HG03378 (cell line): ENCODE results near the gene COPE.
"Not testable (repeated sequence)": the region's sequence is repeated elsewhere in the genome, so short reads cannot be mapped to it uniquely, and the experiment has no call there.

Experiments used
- ATAC-seq: cut with Tn5 transposase; IDR thresholded peaks from one replicate; pipeline ENCODE4 v1.9.1; 2021; ENCODE audit warnings: mild to moderate bottlenecking, moderate library complexity; ENCODE audit not compliant: unreplicated experiment

Gene COPE

DNA sequence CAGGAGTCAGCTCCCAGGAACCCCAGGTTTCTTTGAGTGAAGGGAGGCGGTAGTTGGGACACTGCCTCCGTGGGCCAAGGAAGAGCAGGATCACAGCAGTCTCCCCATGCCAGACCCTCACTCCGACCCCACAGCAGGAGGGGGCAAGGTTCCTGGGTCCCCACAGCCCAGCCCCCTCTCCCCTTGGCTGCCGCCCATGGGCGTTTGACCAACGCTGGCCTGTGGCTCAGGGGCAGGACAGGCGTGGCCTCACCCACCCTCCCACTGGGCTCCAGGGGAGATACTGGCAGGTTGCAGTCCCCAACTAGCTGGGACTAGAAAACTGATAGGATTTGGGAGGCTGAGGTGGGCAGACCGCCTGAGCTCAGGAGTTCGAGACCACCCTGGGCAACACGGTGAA lies 9.2 kb downstream of the COPE start:
- no peak for ATAC-seq

DNA sequence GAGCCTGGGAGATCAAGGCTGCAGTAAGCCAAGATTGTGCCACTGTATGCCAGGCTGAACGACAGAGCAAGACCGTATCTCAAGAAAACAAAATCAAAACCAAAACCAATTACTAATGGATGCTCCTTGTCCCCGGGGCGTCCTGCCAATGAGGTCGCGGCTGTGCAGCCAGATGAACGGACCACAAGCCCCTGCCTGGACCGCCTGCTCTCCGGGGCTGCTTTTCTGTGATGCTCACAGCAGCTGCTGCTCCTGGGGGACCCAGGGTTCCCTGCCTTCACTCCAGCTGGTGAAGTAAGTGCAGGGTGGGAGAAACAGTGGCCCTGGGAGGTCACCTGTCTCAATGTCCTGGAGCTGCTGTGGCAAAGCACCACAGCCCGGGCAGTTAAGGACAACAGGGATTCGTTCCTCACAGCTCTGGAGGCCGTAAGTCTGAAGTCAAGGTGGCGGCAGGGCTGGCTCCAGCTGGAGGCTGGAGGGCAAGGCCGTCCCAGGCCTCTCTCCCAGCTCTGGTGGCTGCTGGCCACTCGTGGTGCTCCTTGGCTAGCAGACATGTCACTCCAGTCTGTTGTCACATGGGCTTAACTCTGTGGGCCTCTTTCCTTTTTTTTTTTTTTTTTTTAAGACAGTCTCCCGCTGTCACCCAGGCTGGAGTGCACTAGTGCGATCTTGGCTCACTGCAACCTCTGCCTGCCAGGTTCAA lies 10.1 kb downstream of the COPE start:
- ATAC-seq = no peak

DNA sequence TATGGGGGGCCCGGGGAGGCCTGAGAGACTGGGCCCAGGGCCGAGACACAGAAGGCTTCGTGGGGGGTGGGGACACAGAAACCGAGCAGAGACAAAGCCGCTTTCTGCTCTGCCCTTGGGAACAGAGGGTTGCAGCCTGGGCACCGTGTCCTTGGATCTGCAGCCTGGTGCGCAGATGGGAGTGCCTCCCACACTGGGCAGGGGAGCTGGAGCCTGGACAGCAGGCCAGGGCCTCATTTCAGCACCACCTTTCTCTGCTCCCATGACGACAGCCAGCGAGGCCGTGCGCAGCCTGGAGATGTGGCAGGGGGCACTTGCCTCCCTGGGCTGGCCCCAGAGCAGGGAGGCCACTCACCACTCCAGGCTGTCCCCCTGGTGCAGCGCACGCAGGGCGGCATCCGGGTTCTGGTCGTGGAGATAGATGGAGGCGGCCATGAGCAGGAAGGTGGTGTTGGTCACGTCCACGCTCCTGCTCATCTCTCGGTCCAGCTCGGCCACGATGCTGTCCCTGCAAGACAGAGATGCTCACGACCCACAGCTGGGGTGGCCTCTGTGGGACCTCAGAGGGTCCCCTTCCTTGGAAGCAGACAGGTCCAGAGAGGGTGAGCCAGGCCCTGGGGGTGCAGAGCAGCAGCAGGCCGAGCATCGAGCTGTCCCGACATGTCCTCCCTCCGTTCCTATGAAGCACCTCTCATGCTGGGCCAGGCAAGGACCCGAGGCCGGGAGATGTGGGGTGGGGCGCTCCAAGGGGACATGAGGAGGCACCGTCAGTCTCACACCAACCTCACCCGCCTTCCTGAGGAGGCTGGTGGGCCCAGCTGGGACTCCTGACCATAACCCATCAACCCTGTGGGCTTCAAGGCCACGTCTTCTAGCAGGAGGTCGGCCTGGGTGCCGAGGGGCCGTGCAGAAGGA lies 12.3 kb downstream of the COPE start:
- ATAC-seq = no peak

DNA sequence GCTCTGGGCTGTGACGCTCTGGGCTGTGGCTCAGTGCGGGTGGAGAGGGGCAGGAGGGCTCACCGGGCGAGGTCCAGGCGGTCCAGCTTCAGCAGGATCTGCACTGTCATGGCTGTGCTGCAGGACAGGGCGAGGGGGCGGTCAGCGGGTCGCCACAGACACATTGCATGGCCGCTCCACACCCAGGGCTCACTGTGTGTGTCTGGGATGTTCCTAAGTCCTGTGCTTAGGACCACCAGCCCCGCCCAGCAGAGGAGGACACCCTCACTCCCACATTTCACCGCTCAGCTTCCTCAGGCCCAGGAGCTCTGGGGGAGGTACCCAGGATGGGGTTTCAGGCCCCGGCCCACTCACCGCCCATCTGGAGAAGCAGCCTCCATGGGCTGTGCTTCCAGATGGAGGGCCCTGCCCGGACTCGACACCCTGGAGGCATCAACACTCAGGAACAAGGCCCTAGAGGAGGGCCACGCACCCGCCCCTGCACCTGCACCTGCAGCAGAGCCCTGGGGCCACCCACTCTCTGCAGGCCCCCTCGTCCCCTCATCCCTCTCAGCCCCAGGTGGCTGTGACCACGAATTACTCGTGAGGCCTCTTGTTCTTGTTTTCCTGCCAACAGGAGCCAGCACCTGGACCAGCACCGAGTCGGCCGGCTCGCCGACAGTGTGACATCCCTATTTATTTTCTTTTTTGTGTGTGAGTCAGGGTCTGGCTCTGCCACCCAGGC lies 13.5 kb downstream of the COPE start:
- no peak for ATAC-seq

DNA sequence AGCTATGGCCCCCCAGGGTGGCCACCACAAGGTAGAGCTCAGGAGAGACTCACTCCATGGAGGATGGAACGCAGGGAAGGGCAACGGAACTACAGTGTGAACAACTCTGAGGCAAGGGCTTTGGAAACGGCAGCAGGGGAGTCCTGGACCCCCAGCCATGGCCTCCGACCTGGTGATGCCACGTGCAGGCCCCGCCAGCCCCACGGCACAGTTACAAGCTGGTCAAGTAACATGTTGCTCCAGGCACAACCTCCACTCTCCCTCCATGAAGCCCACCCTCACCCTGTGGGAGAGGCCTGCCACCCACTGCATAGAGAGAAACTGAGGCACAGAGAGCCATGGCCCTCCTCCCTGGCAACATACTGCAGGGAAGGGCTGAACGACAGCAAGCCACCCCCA lies 14.1 kb downstream of the COPE start:
- ATAC-seq = no peak

DNA sequence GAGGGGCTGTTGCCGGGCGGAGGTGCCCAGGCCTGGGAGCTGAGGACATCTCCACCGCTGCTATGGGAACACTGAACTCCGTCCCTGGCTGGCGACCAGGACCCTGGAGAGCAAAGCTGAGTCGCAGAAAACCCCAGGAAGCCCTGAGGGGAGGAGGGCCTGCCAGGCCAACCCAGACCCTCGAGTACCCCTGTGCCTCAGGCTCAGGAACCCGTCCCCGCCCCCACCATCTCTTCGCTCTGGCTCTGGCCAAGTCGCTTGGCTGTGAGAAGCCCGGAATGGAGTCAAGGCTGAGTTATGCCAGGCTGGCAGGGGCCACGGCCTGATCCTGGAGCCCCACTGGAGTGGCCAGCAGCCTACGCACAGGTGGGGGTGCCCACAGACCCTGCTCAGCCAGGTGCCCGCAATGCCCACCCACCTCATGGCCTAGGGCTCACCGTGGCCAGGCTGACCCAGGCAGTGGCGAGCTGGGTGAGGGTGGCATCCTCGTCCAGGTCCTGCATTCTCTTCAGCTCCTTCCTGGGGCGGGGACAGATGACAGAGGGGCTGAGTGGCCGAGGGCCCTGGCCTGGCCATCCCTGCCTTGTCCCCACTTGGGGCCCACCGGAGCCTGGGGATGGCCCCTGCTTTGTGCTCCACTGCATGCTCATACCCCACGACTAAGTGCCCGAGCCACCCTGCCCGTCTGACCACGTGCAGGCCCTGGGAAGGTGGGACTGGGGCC lies 14.7 kb downstream of the COPE start:
- ATAC-seq = no peak

DNA sequence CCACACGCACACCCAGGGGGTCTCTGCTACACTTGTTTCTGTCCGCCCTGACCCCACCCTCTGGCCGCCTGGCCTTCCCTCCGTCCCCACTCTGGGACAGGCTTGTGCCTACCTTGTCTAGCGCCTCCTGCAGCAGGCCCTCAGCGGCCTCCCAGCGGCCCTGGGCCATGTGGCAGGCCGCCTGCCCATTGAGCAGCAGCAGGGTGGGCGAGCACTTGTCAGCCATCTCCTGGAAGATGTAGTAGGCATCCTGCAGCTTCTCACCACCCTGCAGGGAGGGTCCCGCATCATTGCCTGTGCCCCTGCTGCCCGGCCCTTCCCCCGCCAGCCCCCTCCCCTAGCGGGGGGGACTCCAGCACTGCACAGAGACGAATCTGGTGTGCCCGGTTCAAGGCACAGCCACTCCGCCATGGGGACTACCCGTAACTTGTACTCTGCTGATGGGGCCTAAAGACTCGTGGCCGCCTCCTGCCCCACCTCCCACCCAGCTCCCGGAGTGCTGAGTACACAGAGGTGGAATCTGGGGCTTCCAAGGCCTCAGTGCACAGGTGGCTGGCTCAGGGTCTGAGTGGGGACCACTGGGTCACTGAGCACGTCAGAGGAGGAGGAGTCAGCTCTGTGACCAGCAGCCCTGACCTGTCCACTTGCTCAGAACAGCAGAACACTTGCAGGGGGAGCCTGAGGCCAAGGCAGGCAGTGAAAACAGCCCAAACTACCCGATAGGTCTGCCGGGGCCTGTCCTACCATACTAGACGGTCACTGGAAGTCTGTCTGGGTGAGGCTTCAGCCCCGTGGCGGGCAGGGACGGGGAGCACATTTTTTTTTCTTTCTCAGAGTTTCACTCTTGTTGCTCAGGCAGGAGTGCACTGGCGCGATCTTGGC lies 15.8 kb downstream of the COPE start:
- no peak for ATAC-seq

DNA sequence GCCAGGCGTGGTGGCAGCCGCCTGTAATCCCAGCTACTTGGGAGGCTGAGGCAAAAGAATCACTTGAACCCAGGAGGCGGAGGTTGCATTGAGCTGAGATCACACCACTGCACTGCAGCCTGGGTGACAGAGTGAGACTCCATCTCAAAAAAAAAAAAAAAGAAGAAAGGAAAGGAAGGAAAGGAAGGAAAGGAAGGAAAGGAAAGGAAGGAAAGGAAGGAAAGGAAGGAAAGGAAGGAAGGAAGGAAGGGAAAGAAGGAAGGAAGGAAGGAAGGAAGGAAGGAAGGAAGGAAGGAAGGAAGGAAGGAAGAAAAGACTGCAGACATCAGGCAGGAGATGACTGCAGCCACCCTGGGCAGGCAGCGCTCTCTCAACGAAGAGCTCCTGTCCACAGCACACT lies 16.7 kb downstream of the COPE start:
- not testable (repeated sequence) for ATAC-seq

DNA sequence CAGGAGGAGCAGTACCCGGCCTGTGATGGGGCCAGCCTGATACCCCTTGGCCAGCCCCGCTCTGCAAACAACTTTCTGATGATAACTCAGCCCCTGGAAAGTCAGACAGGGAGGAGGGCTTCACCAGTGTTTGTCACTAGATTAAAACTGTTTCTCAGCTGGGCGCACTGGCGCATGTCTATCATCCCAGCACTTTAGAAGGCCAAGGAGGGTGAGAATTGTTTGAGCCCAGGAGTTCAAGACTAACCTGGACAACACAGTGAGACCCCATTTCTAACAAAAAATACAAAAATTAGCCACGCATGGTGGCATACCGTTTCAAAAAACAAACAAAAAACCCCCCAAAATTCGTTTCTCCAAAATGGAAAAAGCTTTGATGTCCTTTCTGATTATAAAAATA lies 17.7 kb downstream of the COPE start:
- no peak for ATAC-seq

DNA sequence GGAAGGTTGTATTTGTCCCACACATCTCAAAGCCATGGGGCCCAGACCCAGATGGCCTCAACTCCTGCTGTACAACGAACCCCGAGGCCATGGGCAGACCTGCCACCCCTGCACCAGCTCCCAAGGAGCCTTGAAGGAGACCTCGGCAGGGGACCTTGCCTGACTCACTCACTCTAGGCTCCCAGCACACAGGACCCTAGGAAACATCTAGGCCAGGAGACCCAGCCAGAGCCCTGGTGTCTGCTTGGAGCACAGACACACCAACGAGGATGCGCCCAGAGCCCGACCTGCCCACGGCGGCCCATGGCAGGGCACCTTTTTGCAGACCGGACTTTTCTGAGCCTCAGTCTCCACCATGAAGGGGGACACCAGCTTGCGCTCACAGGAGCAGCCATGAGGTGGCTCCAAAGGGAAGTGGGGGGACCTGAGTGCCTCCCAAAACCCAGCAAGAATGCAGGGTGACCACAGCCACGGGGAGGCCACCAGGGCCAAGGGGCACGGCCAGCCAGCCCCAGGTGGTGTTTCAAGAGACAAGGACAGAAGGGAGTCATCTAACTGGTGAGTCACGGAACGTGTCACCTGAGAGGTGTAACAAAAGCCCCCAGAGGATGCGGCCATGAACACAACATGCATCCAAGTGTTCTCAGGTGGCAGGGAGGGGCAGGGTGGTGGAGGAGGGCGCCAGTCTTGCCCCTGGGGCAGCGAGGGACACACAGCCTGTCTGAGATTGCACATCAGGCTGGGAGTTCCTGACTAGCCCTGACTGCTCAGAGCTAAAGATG lies 18.3 kb downstream of the COPE start:
- no peak for ATAC-seq

DNA sequence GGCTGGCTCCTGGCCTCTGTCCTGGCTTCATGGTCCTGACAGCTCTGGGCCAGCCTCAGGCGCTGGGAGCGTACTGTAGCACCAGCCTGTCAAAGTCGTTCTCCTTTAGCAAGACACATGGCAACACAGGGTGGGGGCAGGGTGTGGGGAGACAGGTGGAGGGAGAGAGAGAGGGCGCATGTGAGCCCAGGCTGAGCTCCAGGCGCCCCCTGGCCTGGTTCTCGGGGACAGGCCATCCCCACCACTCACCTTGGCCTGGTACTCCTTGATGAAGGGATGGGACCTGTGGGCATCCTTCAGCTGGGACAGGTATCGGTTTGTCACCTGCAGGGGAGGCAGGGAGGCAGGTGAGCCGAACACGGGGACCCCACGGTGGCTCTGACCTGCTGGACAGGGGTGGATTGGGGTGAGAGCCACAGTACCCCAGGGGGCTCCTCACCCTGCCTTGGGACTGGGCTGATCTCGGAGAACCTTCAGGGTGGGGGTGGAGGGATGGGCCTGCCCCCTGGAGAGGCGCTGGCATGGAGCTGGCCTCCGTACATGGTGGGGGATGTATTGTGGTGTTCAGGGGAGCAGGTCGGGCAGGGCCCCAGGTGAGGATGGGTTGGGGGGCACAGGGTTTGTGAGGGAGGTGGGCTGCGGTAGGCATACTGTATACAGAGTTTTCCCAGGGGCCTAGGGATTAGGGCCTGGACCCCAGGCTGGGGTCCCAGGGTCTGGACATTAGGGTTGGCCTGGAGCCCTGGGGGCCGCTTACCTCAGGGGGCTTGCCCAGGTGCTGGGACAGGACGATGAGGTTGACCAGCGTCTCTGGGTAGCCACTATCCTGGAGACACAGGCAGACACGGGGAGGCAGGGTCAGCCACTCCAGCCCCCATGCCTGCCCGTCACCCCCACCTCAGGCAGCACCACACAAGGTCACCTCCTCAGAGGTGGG lies 19.3 kb downstream of the COPE start:
- no peak for ATAC-seq

DNA sequence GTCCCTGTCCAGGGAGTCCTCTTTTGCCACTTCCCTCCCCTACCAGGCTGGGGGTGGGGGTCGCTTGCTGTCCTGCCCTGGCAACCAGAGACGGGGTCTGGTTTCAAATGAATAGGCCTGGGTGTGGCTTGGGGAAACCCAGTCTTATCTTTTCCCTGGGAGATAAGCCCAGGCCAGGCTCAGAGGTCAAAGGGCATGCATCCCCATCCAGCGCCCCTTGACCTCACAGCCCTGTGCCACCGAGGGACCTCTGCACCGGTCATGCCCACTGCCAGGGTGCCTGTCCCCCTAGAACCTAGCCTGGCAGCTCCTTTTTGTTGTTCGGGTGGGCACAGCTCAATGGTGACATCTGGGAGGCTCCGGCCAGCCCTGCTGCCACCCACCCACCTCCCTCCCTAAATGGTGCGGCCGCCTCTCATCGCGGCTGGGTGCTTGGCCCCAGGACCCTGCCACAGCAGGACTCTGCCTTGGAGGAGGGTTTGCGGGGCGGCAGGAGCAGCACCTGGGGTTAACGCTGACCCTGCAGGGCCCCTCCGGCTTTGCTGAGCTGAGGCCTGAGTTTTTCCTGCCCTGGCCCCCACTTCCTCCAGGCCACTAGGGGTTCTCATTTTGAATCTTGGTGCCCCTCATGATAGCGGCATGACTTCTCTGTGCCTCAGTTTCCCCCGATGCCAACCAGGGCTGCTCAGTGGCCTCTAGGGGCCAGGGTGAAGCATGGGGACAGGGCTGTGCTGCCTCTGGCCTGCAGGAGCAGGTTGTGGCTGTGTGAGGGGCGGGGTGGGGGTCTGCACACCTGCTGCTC lies 20.4 kb downstream of the COPE start:
- ATAC-seq = no peak

DNA sequence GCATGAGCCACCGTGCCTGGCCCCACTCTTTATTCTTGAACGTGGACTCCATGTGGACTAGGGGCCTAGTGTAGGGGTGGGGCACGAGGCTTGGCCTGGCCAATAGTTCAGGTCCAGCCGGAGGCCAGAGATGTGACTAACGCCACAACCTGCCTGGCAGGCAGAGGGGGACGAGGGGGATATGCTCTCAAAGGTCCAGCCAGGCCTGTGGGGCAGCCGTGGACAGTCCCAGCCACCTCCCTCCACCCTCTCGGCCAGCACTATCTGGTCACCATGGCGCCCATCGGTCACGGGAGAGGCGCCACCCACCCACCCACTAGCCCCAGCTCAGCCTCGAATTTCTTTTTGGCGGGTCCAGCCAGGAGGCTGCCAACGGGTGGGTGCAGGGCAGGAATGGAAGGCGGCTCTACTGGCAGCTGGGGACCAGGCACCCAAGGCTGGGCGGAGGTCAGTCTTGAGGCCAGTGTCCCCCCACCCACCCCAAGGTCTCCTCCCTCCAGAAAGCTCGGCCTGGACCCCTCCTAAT lies 21.0 kb downstream of the COPE start:
- ATAC-seq = no peak

DNA sequence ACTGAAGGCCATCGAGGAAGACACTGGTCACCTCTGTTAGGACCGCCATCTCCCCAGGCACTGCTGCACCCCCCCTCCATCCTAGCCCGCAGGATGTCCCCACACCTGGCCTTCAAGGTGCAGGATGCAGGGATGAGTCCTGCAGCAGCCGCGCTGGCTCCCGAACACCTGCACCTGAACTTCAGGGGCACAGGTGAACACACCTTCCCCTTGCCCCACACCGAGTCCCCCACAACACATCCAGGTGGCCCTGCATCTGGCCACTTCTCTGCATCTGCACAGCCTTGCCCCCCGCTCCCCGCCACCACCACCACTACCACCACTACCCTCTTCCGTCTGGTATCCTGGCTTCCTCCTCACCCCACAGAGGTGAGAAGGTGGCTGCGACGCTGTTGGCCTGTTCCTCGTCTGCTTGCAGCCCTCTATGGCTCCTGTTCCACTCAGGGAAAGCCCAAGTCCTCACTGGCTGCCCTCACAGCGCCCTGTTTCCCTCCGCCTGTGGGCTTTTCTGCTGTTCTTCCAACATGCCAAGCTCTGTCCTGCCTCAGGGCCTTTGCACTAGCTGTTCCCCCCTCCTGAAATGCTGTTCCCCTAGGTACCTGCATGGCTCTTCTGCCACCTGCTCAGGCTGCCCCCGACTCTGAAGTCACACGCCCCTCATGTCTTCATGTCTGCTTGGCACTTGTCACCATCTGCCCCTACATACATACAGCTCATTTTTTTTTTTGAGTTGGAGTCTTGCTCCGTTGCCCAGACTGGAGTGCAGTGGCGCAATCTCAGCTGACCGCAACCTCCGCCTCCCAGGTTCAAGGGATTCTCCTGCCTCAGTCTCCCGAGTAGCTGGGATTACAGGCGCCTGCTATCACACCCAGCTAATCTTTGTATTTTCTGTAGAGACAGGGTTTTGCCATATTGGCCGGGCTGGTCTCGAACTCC lies 21.8 kb downstream of the COPE start:
- ATAC-seq = no peak

DNA sequence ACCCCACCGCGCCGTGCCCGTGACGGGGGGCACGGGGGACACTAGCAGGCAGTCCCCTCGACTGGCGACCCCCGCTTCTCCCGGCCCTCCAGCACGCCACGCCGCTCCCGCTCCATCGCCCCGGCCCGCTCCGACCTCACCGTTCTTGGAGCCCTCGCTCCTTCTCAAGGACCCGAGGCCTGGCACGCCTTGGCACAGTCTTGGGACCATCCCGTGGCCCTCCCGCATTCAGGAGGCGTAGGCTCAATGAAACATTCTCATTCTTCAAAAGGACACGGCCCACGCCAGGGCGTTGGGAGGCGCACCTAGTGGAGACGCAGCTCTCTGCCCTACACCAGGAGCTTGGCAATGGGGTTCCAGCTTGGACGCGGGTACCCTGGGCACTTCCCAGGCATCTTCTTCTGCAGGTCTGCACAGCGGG lies 22.8 kb downstream of the COPE start:
- ATAC-seq = no peak

DNA sequence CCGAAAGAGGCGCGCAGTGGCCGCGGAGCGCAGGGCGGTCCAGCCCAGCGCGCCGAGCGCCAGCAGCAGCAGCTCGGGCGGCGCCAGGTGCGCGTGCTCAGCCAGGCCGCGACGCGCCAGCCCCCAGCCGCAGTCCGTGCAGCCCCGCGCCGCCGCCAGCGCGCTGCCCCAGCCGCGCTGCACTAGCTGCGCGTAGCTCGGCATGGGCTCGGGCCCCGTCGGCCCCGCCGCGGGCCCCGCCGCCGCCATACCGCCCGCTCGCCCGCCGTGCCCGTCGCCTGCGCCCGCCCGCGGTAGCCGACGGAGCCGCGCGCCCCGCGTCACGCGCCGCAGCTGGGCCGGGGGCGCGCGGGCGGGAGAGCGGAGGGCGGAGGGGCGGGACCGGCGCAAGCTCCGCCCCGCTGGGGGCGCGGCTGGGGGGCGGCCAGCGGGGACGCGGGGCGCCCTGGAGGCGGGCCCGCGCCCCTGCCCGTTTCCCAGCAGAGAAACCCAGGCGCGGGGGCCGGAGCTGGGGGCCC lies 23.3 kb downstream of the COPE start, which contains the start of gene CERS1:
Gene CERS1, minus strand, starts transcription at position 335 of the 518 bp plus-strand sequence. Its CDS starts 86 bp downstream, at position 249.
- ATAC-seq = no peak
